GM12891 (cell line): ENCODE measurements around the gene GMPS.
"Not testable (repeated sequence)": the region's sequence is repeated elsewhere in the genome, so short reads cannot be mapped to it uniquely, and the experiment has no call there.

Experiments used
- POLR2A ChIP-seq: IDR thresholded peaks from 2 replicates; pipeline ENCODE4 v1.6.1; 2011; ENCODE audit warnings: low read depth, low read length, control low read depth
- POLR2AphosphoS5 ChIP-seq: IDR thresholded peaks from 2 replicates; pipeline ENCODE4 v1.6.1; 2011; ENCODE audit warnings: low read depth, low read length, control low read depth
- POU2F2 ChIP-seq: IDR thresholded peaks from 2 replicates; pipeline ENCODE4 v1.6.1; 2011; ENCODE audit warnings: low read depth, mild to moderate bottlenecking, control low read depth, low read length, moderate library complexity
- TAF1 ChIP-seq: IDR thresholded peaks from 2 replicates; pipeline ENCODE4 v1.6.1; 2011; ENCODE audit warnings: low read depth, low read length, control low read depth

DNA sequence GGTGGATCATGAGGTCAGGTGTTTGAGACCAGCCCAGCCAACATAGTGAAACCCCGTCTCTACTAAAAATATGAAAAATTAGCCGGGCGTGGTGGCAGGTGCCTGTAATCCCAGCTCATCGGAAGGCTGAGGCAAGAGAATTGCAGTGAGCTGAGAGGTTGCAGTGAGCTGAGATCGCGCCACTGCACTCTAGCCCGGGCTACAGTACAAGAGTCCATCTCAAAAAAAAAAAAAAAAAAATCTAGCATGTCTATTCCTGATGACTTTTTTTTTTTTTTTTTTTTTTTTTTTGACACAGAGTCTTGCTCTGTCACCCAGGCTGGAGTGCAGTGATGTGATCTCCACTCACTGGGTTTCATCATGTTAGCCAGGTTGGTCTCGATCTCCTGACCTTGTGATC is 15.9 kb downstream of the GMPS start:
- TF ChIP-seq POLR2AphosphoS5, TAF1, POLR2A, POU2F2: not testable (repeated sequence)
